B cell (primary cell): ENCODE results near the gene ACBD4. TPM values are rescaled to one million over a fixed set of nuclear protein-coding genes. Genes with fewer than 3 reads are reported as not detected.

ENCODE experiments used
- ATAC-seq: fragments of 200-7000 bp; cut with Tn5 transposase; one replicate; pipeline ENCODE4 v1.10.0; 2021; ENCODE audit warnings: low read depth, mild to moderate bottlenecking, moderate number of reproducible peaks, moderate library complexity
- CTCF ChIA-PET: fragments of 350-600 bp; sonication (Branson Sonifier 250); formaldehyde crosslinking; loops from one replicate; lab custom pipeline; 2021; ENCODE audit warnings: antibody characterized with exemption, inconsistent platforms; lab: Charles Lee
- POLR2A ChIA-PET: fragments of 350-600 bp; sonication (Branson Sonifier 250); formaldehyde crosslinking; loops from one replicate; lab custom pipeline; 2021; ENCODE audit warnings: antibody characterized with exemption; lab: Charles Lee
- DNase-seq: peaks from one replicate; pipeline ENCODE4 v3.0.0; 2013
- H2AFZ ChIP-seq: 2 replicates; pipeline ENCODE4 v1.6.1; 2012; ENCODE audit warnings: mild to moderate bottlenecking, low read depth, low read length; ENCODE audit not compliant: insufficient read depth, poor library complexity, severe bottlenecking
- H3K27ac ChIP-seq, 2 donors: 1 replicate in 1 of 2; 2 replicates in 1 of 2; pipeline ENCODE4 v1.5.1; 2012 to 2013; ENCODE audit warnings: low read length in 2 of 2, mild to moderate bottlenecking in 2 of 2, moderate library complexity in 1 of 2
- H3K27me3 ChIP-seq, 4 experiments: fragments of 200-600 bp in 1 of 4; sonication (generic) in 1 of 4; replicated peaks in 1 of 4; 1 replicate in 2 of 4; 2 replicates in 2 of 4; pipeline versions ENCODE4 v1.6.1 to v1.7.0; 2013 to 2016; ENCODE audit warnings: low read length in 3 of 4, mild to moderate bottlenecking in 2 of 4, mixed read lengths in 1 of 4, moderate library complexity in 1 of 4; ENCODE audit not compliant: insufficient read depth in 4 of 4, control insufficient read depth in 3 of 4; ENCODE audit errors: control extremely low read depth in 1 of 4
- H3K36me3 ChIP-seq, 2 experiments: replicated peaks in 1 of 2; 1 replicate in 1 of 2; 2 replicates in 1 of 2; pipeline versions ENCODE4 v1.6.1 to v1.7.1; 2013; ENCODE audit warnings: low read length in 1 of 2; ENCODE audit not compliant: insufficient read depth in 2 of 2, control insufficient read depth in 1 of 2; ENCODE audit errors: control extremely low read depth in 1 of 2, extremely low read depth in 1 of 2
- H3K4me1 ChIP-seq, 2 donors: fragments of 200-600 bp in 1 of 2; sonication (generic) in 1 of 2; 1 replicate in 1 of 2; 2 replicates in 1 of 2; pipeline versions ENCODE4 v1.5.1 to v1.6.1; 2013 to 2017; ENCODE audit warnings: low read length in 2 of 2; ENCODE audit not compliant: control insufficient read depth in 2 of 2, insufficient read depth in 2 of 2
- H3K4me2 ChIP-seq: replicated peaks from 2 replicates; pipeline ENCODE3; 2012; ENCODE audit warnings: mild to moderate bottlenecking, low read depth, low read length; ENCODE audit not compliant: poor library complexity, severe bottlenecking
- H3K4me3 ChIP-seq, 5 experiments: fragments of 200-600 bp in 1 of 5; sonication (generic) in 1 of 5; 1 replicate in 3 of 5; 2 replicates in 2 of 5; pipeline versions ENCODE4 v1.5.1 to v1.7.0; 2011 to 2016; ENCODE audit warnings: low read length in 4 of 5, mild to moderate bottlenecking in 4 of 5, low read depth in 2 of 5, control low read depth in 1 of 5, moderate library complexity in 1 of 5; ENCODE audit not compliant: insufficient read depth in 1 of 5; ENCODE audit errors: control extremely low read depth in 1 of 5, extremely low read depth in 1 of 5
- H3K79me2 ChIP-seq: fragments of 200-600 bp; sonication (generic); one replicate; pipeline ENCODE4 v1.6.0; 2016; ENCODE audit warnings: low read length; ENCODE audit not compliant: control insufficient read depth, insufficient read depth
- H3K9ac ChIP-seq: fragments of 200-600 bp; sonication (generic); 2 replicates; pipeline ENCODE4 v1.6.1; 2017; ENCODE audit warnings: mild to moderate bottlenecking, low read length, moderate library complexity
- H3K9me3 ChIP-seq, 3 donors: one replicate each; pipeline versions ENCODE4 v1.6.1 to v1.7.1; 2013; ENCODE audit warnings: low read length in 2 of 3; ENCODE audit not compliant: control insufficient read depth in 2 of 3, insufficient read depth in 1 of 3; ENCODE audit errors: control extremely low read depth in 1 of 3
- H4K20me1 ChIP-seq: 2 replicates; pipeline ENCODE4 v1.6.0; 2012; ENCODE audit warnings: mild to moderate bottlenecking, low read length; ENCODE audit not compliant: insufficient read depth, control insufficient read depth, poor library complexity, severe bottlenecking
- H3K27ac Mint-ChIP-seq: one replicate; pipeline ENCODE4 v1.8.0; 2021; ENCODE audit warnings: mixed read lengths
- H3K27me3 Mint-ChIP-seq: one replicate; pipeline ENCODE4 v1.8.0; 2021; ENCODE audit warnings: mixed read lengths
- H3K4me1 Mint-ChIP-seq: one replicate; pipeline ENCODE4 v1.8.0; 2021; ENCODE audit warnings: mixed read lengths
- H3K4me3 Mint-ChIP-seq: one replicate; pipeline ENCODE4 v1.8.0; 2021; ENCODE audit warnings: mixed read lengths
- H3K9me3 Mint-ChIP-seq: one replicate; pipeline ENCODE4 v1.8.0; 2022; ENCODE audit warnings: mixed read lengths; ENCODE audit not compliant: insufficient read depth
- EZH2 ChIP-seq: IDR thresholded peaks from 2 replicates; pipeline ENCODE4 v1.6.1; 2012; ENCODE audit warnings: borderline replicate concordance, low read depth, mild to moderate bottlenecking, moderate library complexity, low read length; ENCODE audit not compliant: insufficient read depth, poor library complexity, severe bottlenecking
- WGBS: methylation state at CpG from one replicate; pipeline ENCODE4 v1.1.5; 2013; ENCODE audit warnings: missing lambda C conversion rate; ENCODE audit not compliant: insufficient coverage; 5-methylcytosine and 5-hydroxymethylcytosine counted together
- intact Hi-C: fragments of 100-400 bp; cut with micrococcal nuclease; formaldehyde crosslinking; loops from one replicate; pipeline ENCODE4 v1.10.0; 2022
- polyA plus RNA-seq: library from polyadenylated mRNA; depleted of rRNA; stranded (reverse); fragments of >200 nt; gene quantifications from 2 replicates; pipeline ENCODE4 v1.2.3, GENCODE V29; 2012
- total RNA-seq, 2 donors: library from RNA; stranded (reverse); fragments of 120-200 nt in 1 of 2; gene quantifications; 1 replicate in 1 of 2; 2 replicates in 1 of 2; pipeline versions ENCODE4 v1.2.3 to v1.2.4, GENCODE V29; 2013 to 2022
- TF ChIP-seq, protein P1 (sequence below): fragments of 200-600 bp; IDR thresholded peaks from one replicate; pipeline ENCODE4 v1.8.0; 2022; ENCODE audit warnings: antibody characterized with exemption, mild to moderate bottlenecking

Gene ACBD4
- total and polyA plus RNA-seq, 2 donors (not counting 1 experiment from before 2014, with no cell fraction given) = 36.8 to 39.4 TPM

- WGBS = 95% methylated on average over 5 of the region's 5 CpGs
- Histone ChIP-seq H3K79me2 (no peaks in the 10 kb centered on the region), H3K27ac (no peak overlapping the region), H4K20me1 (no peaks in the 10 kb centered on the region), H3K4me1 (peaks cover under 1 to 2% of the 10 kb centered on the region in 2 donors), H3K36me3 (peaks cover 3 to 64% of the 10 kb centered on the region in 2 experiments), H3K9me3 (no peaks in the 10 kb centered on the region), H2AFZ (no peak overlapping the region), H3K27me3 (no peaks in the 10 kb centered on the region), H3K4me3 (no peak overlapping the region), H3K4me2 (no peak overlapping the region), H3K9ac (no peak overlapping the region)
- intact Hi-C loops = no loop called here
- DNase-seq = no peak
- TF ChIP-seq, protein P1, sequence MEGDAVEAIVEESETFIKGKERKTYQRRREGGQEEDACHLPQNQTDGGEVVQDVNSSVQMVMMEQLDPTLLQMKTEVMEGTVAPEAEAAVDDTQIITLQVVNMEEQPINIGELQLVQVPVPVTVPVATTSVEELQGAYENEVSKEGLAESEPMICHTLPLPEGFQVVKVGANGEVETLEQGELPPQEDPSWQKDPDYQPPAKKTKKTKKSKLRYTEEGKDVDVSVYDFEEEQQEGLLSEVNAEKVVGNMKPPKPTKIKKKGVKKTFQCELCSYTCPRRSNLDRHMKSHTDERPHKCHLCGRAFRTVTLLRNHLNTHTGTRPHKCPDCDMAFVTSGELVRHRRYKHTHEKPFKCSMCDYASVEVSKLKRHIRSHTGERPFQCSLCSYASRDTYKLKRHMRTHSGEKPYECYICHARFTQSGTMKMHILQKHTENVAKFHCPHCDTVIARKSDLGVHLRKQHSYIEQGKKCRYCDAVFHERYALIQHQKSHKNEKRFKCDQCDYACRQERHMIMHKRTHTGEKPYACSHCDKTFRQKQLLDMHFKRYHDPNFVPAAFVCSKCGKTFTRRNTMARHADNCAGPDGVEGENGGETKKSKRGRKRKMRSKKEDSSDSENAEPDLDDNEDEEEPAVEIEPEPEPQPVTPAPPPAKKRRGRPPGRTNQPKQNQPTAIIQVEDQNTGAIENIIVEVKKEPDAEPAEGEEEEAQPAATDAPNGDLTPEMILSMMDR = no peak
- no peak for TF ChIP-seq EZH2
- peaks cover 6% of the 10 kb centered on the region for H3K4me1 Mint-ChIP-seq
- no peak overlapping the region for H3K27ac Mint-ChIP-seq
- POLR2A ChIA-PET = no interaction called here
- H3K4me3 Mint-ChIP-seq = no peak overlapping the region
- H3K27me3 Mint-ChIP-seq = no peaks in the 10 kb centered on the region
- H3K9me3 Mint-ChIP-seq = no peaks in the 10 kb centered on the region
- ATAC-seq = no peak
- CTCF ChIA-PET = no interaction called here
Measured at GRCh38 chr17:45106582-45106981, 28.9 kb upstream of the ACBD4 start.

DNA sequence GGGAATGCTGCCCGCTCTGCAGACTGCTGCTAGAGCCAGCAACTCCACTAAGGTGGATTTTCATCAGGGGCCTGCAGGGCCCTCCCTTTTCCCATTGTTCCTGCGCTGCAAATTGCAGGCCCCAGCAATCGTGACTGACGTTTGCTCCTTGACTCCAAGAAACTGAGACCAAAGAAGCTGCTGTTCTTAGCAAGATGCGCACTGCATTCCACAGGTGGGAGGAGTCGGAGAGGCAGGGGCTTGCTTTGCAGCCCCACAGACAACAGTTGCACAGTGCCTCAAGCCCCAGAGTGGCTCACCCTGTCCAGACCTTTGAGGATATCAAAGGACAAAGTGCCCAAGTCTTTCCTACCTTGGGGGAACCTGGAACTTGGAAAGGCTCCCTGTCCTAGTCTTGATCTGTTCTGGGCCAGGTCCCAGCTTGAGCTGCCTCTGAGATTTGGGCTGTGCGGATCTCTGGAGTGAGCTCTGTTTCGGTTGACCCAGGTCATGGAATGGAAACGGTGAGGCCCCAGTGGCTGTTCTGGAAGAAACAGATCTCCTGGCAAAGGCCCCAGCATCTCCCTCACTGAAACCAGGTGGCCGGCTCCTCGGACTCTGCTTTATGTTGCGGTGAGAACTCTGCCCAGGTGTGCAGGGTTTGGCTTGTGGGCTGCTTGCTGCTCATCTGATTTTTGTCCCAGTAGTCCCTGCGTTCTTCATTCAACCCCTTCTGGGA, 28.0 kb upstream of the ACBD4 start:
- WGBS = 96% methylated on average over 13 of the region's 13 CpGs
- intact Hi-C loops = no loop called here
- ATAC-seq = no peak
- no peaks in the 10 kb centered on the region for H3K9me3 ChIP-seq
- Mint-ChIP-seq H3K4me3 (no peak overlapping the region), H3K9me3 (no peaks in the 10 kb centered on the region), H3K27me3 (no peaks in the 10 kb centered on the region), H3K27ac (peak overlapping the region; percentile 50), H3K4me1 (peaks cover 12% of the 10 kb centered on the region)
- peaks cover 3 to 56% of the 10 kb centered on the region in 2 experiments for H3K36me3 ChIP-seq
- CTCF ChIA-PET = interaction anchor here (0.5 to 1.5 kb wide), 3 partner anchors 9 to 19 kb away, joined by 3 to 5 read pairs (median 4); no protein-coding TSS in a partner anchor
- H3K27me3 ChIP-seq = no peaks in the 10 kb centered on the region
- no peaks in the 10 kb centered on the region for H4K20me1 ChIP-seq
- no peak for TF ChIP-seq EZH2
- TF ChIP-seq, protein P1 = no peak
- no peak for DNase-seq
- POLR2A ChIA-PET = no interaction called here
- no peaks in the 10 kb centered on the region for H3K79me2 ChIP-seq
- no peak overlapping the region for H3K4me3 ChIP-seq
- H3K9ac ChIP-seq = no peak overlapping the region
- no peak overlapping the region for H2AFZ ChIP-seq
- peaks cover 10% of the 10 kb centered on the region in 2 donors for H3K4me1 ChIP-seq
- H3K27ac ChIP-seq = no peak overlapping the region
- H3K4me2 ChIP-seq = no peak overlapping the region
